ENCODE data around the gene AXIN2. TPM values are rescaled to one million over a fixed set of nuclear protein-coding genes. Genes with fewer than 3 reads are reported as not detected.

AXIN2 gene
- polyA plus RNA-seq, 1 donor from 2014 or later, result 26.7 TPM

DNA sequence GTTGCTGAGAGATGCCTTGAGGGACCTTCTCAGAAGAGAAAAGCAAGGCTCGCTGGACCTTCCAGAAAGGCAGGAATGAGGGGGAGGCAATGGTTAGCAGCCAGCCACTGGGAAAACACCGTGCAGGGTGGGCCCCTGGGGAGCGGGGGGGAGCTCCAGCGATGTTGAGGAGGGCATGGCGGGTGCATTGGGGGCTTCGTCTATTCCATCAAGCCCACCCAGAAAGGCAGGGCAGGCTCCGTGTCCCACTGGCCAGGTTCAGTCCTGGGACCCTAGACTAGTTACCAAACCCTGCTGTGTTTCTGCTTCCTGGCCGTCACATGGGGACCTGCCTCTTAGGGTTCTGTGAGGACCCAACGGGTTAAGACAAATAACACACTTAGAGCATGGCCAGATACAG, 64.6 kb downstream of the AXIN2 start:
- H2AFZ ChIP-seq (ENCODE audit: low read depth, low read length), result no peak overlapping the region
- H3K9ac ChIP-seq (ENCODE audit: low read length), result no peak overlapping the region
- H4K20me1 ChIP-seq (ENCODE audit: insufficient read depth), result no peaks in the 10 kb centered on the region
- H3F3A ChIP-seq (ENCODE audit: insufficient read depth, low read length, poor library complexity, severe bottlenecking), result no peaks in the 10 kb centered on the region
- H3K27me3 ChIP-seq (ENCODE audit: insufficient read depth, low read depth, low read length), result no peaks in the 10 kb centered on the region
- no peak overlapping the region for H3K27ac ChIP-seq (ENCODE audit: low read length)
- H3K36me3 ChIP-seq (ENCODE audit: insufficient read depth, low read length), result no peaks in the 10 kb centered on the region
- no peak overlapping the region for H3K4me2 ChIP-seq (ENCODE audit: low read length)
- H3K9me3 ChIP-seq (ENCODE audit: low read length), result no peaks in the 10 kb centered on the region
- TF ChIP-seq, protein P1, sequence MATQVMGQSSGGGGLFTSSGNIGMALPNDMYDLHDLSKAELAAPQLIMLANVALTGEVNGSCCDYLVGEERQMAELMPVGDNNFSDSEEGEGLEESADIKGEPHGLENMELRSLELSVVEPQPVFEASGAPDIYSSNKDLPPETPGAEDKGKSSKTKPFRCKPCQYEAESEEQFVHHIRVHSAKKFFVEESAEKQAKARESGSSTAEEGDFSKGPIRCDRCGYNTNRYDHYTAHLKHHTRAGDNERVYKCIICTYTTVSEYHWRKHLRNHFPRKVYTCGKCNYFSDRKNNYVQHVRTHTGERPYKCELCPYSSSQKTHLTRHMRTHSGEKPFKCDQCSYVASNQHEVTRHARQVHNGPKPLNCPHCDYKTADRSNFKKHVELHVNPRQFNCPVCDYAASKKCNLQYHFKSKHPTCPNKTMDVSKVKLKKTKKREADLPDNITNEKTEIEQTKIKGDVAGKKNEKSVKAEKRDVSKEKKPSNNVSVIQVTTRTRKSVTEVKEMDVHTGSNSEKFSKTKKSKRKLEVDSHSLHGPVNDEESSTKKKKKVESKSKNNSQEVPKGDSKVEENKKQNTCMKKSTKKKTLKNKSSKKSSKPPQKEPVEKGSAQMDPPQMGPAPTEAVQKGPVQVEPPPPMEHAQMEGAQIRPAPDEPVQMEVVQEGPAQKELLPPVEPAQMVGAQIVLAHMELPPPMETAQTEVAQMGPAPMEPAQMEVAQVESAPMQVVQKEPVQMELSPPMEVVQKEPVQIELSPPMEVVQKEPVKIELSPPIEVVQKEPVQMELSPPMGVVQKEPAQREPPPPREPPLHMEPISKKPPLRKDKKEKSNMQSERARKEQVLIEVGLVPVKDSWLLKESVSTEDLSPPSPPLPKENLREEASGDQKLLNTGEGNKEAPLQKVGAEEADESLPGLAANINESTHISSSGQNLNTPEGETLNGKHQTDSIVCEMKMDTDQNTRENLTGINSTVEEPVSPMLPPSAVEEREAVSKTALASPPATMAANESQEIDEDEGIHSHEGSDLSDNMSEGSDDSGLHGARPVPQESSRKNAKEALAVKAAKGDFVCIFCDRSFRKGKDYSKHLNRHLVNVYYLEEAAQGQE (IDR thresholded peaks at IDR 0.05; ENCODE audit: borderline replicate concordance), result no peak
- TF ChIP-seq MXI1 (conservative IDR thresholded peaks at IDR 0.05; ENCODE audit: poor library complexity, severe bottlenecking) (no peak), SMC3 (conservative IDR thresholded peaks at IDR 0.05; ENCODE audit: poor library complexity) (no peak), RAD21 (conservative IDR thresholded peaks at IDR 0.05) (no peak), POLR2AphosphoS5 (IDR thresholded peaks at IDR 0.05) (no peak), EZH2 (IDR thresholded peaks at IDR 0.05; ENCODE audit: borderline replicate concordance, insufficient read depth, low read length, poor library complexity, severe bottlenecking) (no peak), EP300 (conservative IDR thresholded peaks at IDR 0.05; ENCODE audit: poor library complexity, severe bottlenecking) (no peak), TAF1 (IDR thresholded peaks at IDR 0.05; ENCODE audit: low read depth) (no peak)
- TF ChIP-seq, protein P2, sequence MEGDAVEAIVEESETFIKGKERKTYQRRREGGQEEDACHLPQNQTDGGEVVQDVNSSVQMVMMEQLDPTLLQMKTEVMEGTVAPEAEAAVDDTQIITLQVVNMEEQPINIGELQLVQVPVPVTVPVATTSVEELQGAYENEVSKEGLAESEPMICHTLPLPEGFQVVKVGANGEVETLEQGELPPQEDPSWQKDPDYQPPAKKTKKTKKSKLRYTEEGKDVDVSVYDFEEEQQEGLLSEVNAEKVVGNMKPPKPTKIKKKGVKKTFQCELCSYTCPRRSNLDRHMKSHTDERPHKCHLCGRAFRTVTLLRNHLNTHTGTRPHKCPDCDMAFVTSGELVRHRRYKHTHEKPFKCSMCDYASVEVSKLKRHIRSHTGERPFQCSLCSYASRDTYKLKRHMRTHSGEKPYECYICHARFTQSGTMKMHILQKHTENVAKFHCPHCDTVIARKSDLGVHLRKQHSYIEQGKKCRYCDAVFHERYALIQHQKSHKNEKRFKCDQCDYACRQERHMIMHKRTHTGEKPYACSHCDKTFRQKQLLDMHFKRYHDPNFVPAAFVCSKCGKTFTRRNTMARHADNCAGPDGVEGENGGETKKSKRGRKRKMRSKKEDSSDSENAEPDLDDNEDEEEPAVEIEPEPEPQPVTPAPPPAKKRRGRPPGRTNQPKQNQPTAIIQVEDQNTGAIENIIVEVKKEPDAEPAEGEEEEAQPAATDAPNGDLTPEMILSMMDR (IDR thresholded peaks at IDR 0.05; ENCODE audit: poor library complexity, severe bottlenecking), result no peak
- no peaks in the 10 kb centered on the region for H3K79me2 ChIP-seq (replicated peaks; ENCODE audit: insufficient read depth, low read length)
- H3K4me3 ChIP-seq (ENCODE audit: low read length), result no peak overlapping the region
- H3K9me2 ChIP-seq (ENCODE audit: insufficient read depth, low read length), result no peaks in the 10 kb centered on the region

DNA sequence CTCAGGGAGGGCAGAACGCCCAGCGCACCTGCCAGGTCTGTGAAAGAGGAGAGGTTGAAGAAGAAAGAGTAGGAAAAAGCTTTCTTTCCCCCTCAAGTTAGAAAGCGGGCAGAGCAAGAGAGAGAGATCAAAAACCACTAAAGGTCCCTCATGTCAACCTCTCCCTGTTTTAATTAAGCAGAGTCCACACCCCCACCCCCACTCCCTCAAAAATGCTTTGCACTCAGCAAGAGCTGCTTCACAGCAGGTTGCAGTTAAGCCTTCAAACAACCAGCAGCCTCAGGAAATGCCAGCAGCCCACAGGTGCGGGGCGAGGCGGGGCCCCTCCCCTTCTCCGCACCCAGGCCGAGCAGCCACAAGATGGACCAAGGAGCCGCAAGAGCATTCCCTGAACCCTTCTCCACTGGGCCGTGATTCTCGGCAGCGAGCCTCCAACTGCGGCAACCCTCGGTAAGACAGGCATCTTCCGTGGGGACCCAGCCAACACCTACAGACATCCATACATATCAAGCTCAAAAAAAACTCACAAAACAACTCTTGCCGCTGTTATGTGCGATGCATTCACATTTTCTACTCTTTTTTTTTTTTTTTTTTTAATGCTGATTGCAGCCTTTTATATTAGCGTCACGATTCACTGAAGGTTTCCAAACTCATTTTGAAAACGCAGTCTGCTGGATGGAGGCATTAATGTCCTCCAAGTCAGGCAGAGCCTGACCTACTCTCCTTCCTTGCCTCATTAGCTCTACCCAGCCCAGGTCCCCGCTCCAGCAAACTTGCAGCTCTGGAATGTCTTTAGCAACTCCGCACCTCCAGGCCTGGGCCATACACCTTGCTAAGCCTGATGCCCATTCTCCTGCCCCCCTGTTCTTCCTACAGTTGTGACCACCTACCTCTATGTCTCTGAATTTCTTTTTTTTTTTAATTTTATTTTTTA, 66.1 kb downstream of the AXIN2 start:
- H3K4me3 ChIP-seq (ENCODE audit: low read length), result peak overlapping the region; percentile 32

More for the DNA sequence above, 66.1 kb downstream of the AXIN2 start:
- Histone ChIP-seq H3K9ac (ENCODE audit: low read length) (no peak overlapping the region), H4K20me1 (ENCODE audit: insufficient read depth) (no peaks in the 10 kb centered on the region), H3K27ac (ENCODE audit: low read length) (no peak overlapping the region), H3K9me3 (ENCODE audit: low read length) (no peaks in the 10 kb centered on the region), H2AFZ (ENCODE audit: low read depth, low read length) (no peak overlapping the region), H3K4me2 (ENCODE audit: low read length) (no peak overlapping the region), H3K9me2 (ENCODE audit: insufficient read depth, low read length) (no peaks in the 10 kb centered on the region), H3K79me2 (replicated peaks; ENCODE audit: insufficient read depth, low read length) (no peaks in the 10 kb centered on the region), H3F3A (ENCODE audit: insufficient read depth, low read length, poor library complexity, severe bottlenecking) (no peaks in the 10 kb centered on the region), H3K27me3 (ENCODE audit: insufficient read depth, low read depth, low read length) (no peaks in the 10 kb centered on the region), H3K36me3 (ENCODE audit: insufficient read depth, low read length) (no peaks in the 10 kb centered on the region)
- TF ChIP-seq RAD21 (conservative IDR thresholded peaks at IDR 0.05) (peak; percentile 20), TAF1 (IDR thresholded peaks at IDR 0.05; ENCODE audit: low read depth) (no peak)
